A549 (cell line): ENCODE results near the gene INO80. TPM values are rescaled to one million over a fixed set of nuclear protein-coding genes. Genes with fewer than 3 reads are reported as not detected.

Experiments
- ATAC-seq, 2 experiments: fragments of 200-7000 bp in 1 of 2; fragments of >200 bp in 1 of 2; cut with Nextera tagmentation in 1 of 2; cut with Tn5 transposase in 1 of 2; 3 replicates each; pipeline versions ENCODE4 v1.8.0 to v1.9.1; 2018 to 2020; ENCODE audit warnings: mild to moderate bottlenecking in 1 of 2, moderate library complexity in 1 of 2
- CTCF ChIA-PET: fragments of 300-600 bp; sonication (Branson Sonifier 250); formaldehyde crosslinking; extraction: SDS; loops from one replicate; lab custom pipeline; 2021; ENCODE audit warnings: antibody characterized with exemption, inconsistent platforms; lab: Yijun Ruan, JAX
- POLR2A ChIA-PET: fragments of 350-600 bp; formaldehyde crosslinking; extraction: SDS; loops from one replicate; lab custom pipeline; 2021; ENCODE audit warnings: antibody characterized with exemption, inconsistent platforms; lab: Yijun Ruan, JAX
- DNase-seq, 2 experiments: peaks; one replicate each; pipeline versions ENCODE4 v3.0.0 to v3.0.0-alpha.2; 2011 to 2016; ENCODE audit warnings: low read depth in 1 of 2, low spot score in 1 of 2
- FAIRE-seq: peaks from 2 replicates; lab custom pipeline; 2011; peaks lifted over from hg19 to GRCh38; lab: Jason Lieb, UNC
- H3K27ac ChIP-seq, 2 experiments: fragments of >200 bp; sonication (Bioruptor Twin); formaldehyde crosslinking; 3 replicates each; pipeline ENCODE4 v1.5.1; 2016 to 2017
- H3K4me1 ChIP-seq: fragments of >200 bp; sonication (Bioruptor Twin); formaldehyde crosslinking; 3 replicates; pipeline ENCODE4 v1.6.1; 2016
- H3K4me2 ChIP-seq: fragments of >200 bp; sonication (Bioruptor Twin); formaldehyde crosslinking; 3 replicates; pipeline ENCODE4 v1.6.1; 2016
- H3K4me3 ChIP-seq: fragments of >200 bp; sonication (Bioruptor Twin); formaldehyde crosslinking; 3 replicates; pipeline ENCODE4 v1.5.1; 2016
- H3K9me3 ChIP-seq: fragments of >200 bp; sonication (Bioruptor Twin); formaldehyde crosslinking; 3 replicates; pipeline ENCODE4 v1.6.1; 2016
- BHLHE40 ChIP-seq: IDR thresholded peaks from 2 replicates; pipeline ENCODE4 v1.6.1; 2012; ENCODE audit warnings: low read depth, low read length, inconsistent platforms
- CBX2 ChIP-seq: fragments of 200-600 bp; sonication (generic); IDR thresholded peaks from 2 replicates; pipeline ENCODE4 v1.6.1; 2016; ENCODE audit warnings: low read depth, mild to moderate bottlenecking, borderline replicate concordance
- CBX8 ChIP-seq: fragments of 200-600 bp; sonication (generic); IDR thresholded peaks from 2 replicates; pipeline ENCODE4 v1.6.1; 2016
- HOXA7 ChIP-seq: fragments of 250-450 bp; sonication (Bioruptor Pico); IDR thresholded peaks from 2 replicates; pipeline ENCODE4 v1.5.0; 2020; ENCODE audit warnings: mild to moderate bottlenecking, moderate library complexity
- JUN ChIP-seq, 2 experiments: fragments of >200 bp; sonication (Bioruptor Twin); formaldehyde crosslinking; IDR thresholded peaks; 2 replicates in 1 of 2; 3 replicates in 1 of 2; pipeline ENCODE4 v1.6.1; 2016 to 2017
- KDM1A ChIP-seq: fragments of 200-600 bp; sonication (generic); IDR thresholded peaks from 2 replicates; pipeline ENCODE4 v1.6.1; 2016; ENCODE audit warnings: low read depth, mild to moderate bottlenecking
- MAFK ChIP-seq: fragments of 450-650 bp; IDR thresholded peaks from 2 replicates; pipeline ENCODE4 v1.6.1; 2014; ENCODE audit not compliant: partially characterized antibody
- MAZ ChIP-seq: fragments of 150-350 bp; IDR thresholded peaks from 2 replicates; pipeline ENCODE4 v1.6.1; 2014; ENCODE audit warnings: antibody characterized with exemption, low read depth, low read length, borderline replicate concordance
- MYC ChIP-seq: IDR thresholded peaks from 2 replicates; pipeline ENCODE4 v1.6.1; 2012; ENCODE audit warnings: mild to moderate bottlenecking, inconsistent platforms, low read length, improper control_type of control experiment, borderline replicate concordance
- NFE2L2 ChIP-seq: fragments of 150-350 bp; conservative IDR thresholded peaks from 2 replicates; pipeline ENCODE4 v1.6.1; 2014; ENCODE audit warnings: low read length
- NPAS2 ChIP-seq: fragments of 250-450 bp; sonication (Bioruptor Pico); IDR thresholded peaks from 2 replicates; pipeline ENCODE4 v1.8.0; 2022; ENCODE audit warnings: mild to moderate bottlenecking, moderate library complexity, borderline replicate concordance
- NR3C1 ChIP-seq: fragments of >200 bp; sonication (Bioruptor Twin); formaldehyde crosslinking; IDR thresholded peaks from 3 replicates; pipeline ENCODE4 v1.6.1; 2017
- PHF8 ChIP-seq: fragments of 200-600 bp; sonication (generic); IDR thresholded peaks from 2 replicates; pipeline ENCODE4 v1.6.1; 2016; ENCODE audit warnings: low read depth, mild to moderate bottlenecking, antibody characterized with exemption, moderate library complexity, borderline replicate concordance
- POLR2AphosphoS2 ChIP-seq: conservative IDR thresholded peaks from 2 replicates; pipeline ENCODE4 v1.6.1; 2012; ENCODE audit warnings: low read length, improper control_type of control experiment, inconsistent platforms
- RARB ChIP-seq: fragments of 250-450 bp; sonication (Bioruptor Pico); IDR thresholded peaks from 2 replicates; pipeline ENCODE4 v1.8.0; 2021; ENCODE audit warnings: mild to moderate bottlenecking, moderate library complexity
- RFX5 ChIP-seq: fragments of 450-650 bp; IDR thresholded peaks from 2 replicates; pipeline ENCODE4 v1.7.1; 2014; ENCODE audit warnings: antibody characterized with exemption, mild to moderate bottlenecking, moderate library complexity
- RNF2 ChIP-seq: fragments of 200-600 bp; sonication (generic); IDR thresholded peaks from 2 replicates; pipeline ENCODE4 v1.6.1; 2016; ENCODE audit warnings: low read depth, mild to moderate bottlenecking, antibody characterized with exemption, moderate library complexity, borderline replicate concordance
- SREBF2 ChIP-seq: fragments of 450-650 bp; IDR thresholded peaks from 2 replicates; pipeline ENCODE4 v1.6.1; 2014; ENCODE audit warnings: mild to moderate bottlenecking, moderate library complexity
- TP53 ChIP-seq: fragments of 250-450 bp; sonication (Bioruptor Pico); IDR thresholded peaks from 2 replicates; pipeline ENCODE4 v1.5.0; 2021; ENCODE audit warnings: mild to moderate bottlenecking, moderate library complexity
- ZC3H11A ChIP-seq: fragments of 450-650 bp; IDR thresholded peaks from 2 replicates; pipeline ENCODE4 v1.6.1; 2014; ENCODE audit warnings: antibody characterized with exemption, mild to moderate bottlenecking
- ZNF302 ChIP-seq: fragments of 250-450 bp; sonication (Bioruptor Pico); IDR thresholded peaks from 2 replicates; pipeline ENCODE4 v1.9.0; 2021; ENCODE audit warnings: inconsistent platforms, mild to moderate bottlenecking, moderate library complexity
- WGBS: methylation state at CpG from one replicate; pipeline ENCODE4 v1.1.6; 2017; ENCODE audit errors: missing lambda C conversion rate; 5-methylcytosine and 5-hydroxymethylcytosine counted together
- polyA plus RNA-seq, 4 experiments: library from polyadenylated mRNA; depleted of rRNA in 3 of 4; stranded (reverse); fragments of >200 nt; fragmentation: RNase III in 1 of 4; extraction: RNeasy Plus Mini Kit Qiagen cat#74134 plus additional on column Dnase treatment in 1 of 4; gene quantifications; 2 replicates in 3 of 4; 3 replicates in 1 of 4; pipeline ENCODE4 v1.2.3, GENCODE V29; 2011 to 2017
- TF ChIP-seq, protein P1 (sequence below): fragments of 150-350 bp; IDR thresholded peaks from 2 replicates; pipeline ENCODE4 v1.6.1; 2014; ENCODE audit warnings: low read depth, mild to moderate bottlenecking, low read length
- TF ChIP-seq, protein P2 (sequence below): fragments of 450-650 bp; IDR thresholded peaks from 2 replicates; pipeline ENCODE4 v1.6.1; 2014; ENCODE audit warnings: antibody characterized with exemption
- TF ChIP-seq, protein P3 (sequence below): IDR thresholded peaks from 2 replicates; pipeline ENCODE4 v1.6.1; 2012
- TF ChIP-seq, protein P4 (sequence below): fragments of 250-450 bp; sonication (Bioruptor Pico); IDR thresholded peaks from 2 replicates; pipeline ENCODE4 v1.5.0; 2020; ENCODE audit warnings: low read depth, mild to moderate bottlenecking, moderate library complexity
- TF ChIP-seq, protein P5 (sequence below): fragments of >200 bp; sonication (Bioruptor Twin); formaldehyde crosslinking; IDR thresholded peaks from 3 replicates; pipeline ENCODE4 v1.6.1; 2016
- TF ChIP-seq, protein P6 (sequence below): fragments of 200-600 bp; sonication (generic); IDR thresholded peaks from 2 replicates; pipeline ENCODE4 v1.6.1; 2016; ENCODE audit warnings: antibody characterized with exemption, mild to moderate bottlenecking, moderate library complexity

Gene INO80
- polyA plus RNA-seq, 2 of the 4 experiments (the other 2 are of a cell fraction): 6.7 to 10.9 TPM

DNA sequence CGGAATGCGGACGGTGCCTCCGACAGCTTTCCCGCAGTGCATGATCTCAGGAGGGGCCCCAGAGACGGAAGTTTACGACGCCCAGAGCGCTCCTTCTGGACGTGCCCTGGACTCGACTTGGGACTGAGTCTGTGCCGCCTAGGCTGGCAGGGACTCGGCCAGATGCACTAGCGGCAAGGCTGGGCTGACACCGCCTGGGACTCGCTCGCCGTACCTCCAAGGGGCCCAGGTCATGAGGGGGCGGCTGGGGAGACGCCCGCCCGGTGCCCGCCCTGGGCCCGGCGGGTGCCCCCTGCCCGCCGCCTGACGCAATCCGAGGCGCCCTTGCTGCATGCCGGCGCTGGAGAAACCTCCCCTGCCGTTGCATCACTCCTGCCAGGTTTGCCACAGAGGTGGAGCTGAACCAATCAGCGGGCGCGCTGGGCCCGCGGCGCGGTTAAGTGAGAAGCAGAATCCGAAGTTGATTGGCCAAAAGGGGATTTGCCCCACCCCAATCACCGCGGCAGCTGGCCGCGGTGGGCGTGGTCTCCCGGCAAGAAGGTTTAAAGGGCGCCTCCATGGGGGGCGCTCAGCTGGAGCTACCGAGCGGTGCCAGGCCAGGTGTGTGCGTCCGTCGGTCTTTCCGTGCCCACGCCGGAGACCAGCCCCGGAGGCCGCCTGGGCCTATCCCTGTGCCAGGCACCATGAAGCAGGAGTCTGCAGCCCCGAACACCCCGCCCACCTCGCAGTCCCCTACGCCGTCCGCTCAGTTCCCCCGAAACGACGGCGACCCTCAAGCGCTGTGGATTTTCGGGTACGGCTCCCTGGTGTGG lies 163.0 kb downstream of the INO80 start, which contains the start of gene CHAC1 (continued):
- TF ChIP-seq, protein P1, sequence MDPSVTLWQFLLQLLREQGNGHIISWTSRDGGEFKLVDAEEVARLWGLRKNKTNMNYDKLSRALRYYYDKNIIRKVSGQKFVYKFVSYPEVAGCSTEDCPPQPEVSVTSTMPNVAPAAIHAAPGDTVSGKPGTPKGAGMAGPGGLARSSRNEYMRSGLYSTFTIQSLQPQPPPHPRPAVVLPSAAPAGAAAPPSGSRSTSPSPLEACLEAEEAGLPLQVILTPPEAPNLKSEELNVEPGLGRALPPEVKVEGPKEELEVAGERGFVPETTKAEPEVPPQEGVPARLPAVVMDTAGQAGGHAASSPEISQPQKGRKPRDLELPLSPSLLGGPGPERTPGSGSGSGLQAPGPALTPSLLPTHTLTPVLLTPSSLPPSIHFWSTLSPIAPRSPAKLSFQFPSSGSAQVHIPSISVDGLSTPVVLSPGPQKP: no peak
- TF ChIP-seq MYC (no peak), NR3C1 (no peak), CBX2 (no peak), RNF2 (no peak), RARB (CRISPR knock-in tag) (no peak), PHF8 (peak; percentile 39; the same call in 1 of the 2 replicates), MAFK (no peak), MAZ (no peak), CBX8 (no peak), SREBF2 (no peak), KDM1A (no peak), HOXA7 (CRISPR knock-in tag) (no peak), NPAS2 (CRISPR knock-in tag) (no peak)
- TF ChIP-seq, protein P2, sequence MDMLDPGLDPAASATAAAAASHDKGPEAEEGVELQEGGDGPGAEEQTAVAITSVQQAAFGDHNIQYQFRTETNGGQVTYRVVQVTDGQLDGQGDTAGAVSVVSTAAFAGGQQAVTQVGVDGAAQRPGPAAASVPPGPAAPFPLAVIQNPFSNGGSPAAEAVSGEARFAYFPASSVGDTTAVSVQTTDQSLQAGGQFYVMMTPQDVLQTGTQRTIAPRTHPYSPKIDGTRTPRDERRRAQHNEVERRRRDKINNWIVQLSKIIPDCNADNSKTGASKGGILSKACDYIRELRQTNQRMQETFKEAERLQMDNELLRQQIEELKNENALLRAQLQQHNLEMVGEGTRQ: no peak
- TF ChIP-seq, protein P3, sequence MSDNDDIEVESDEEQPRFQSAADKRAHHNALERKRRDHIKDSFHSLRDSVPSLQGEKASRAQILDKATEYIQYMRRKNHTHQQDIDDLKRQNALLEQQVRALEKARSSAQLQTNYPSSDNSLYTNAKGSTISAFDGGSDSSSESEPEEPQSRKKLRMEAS: peak; percentile 82; the same call in 1 of the 2 replicates
- TF ChIP-seq, protein P4, sequence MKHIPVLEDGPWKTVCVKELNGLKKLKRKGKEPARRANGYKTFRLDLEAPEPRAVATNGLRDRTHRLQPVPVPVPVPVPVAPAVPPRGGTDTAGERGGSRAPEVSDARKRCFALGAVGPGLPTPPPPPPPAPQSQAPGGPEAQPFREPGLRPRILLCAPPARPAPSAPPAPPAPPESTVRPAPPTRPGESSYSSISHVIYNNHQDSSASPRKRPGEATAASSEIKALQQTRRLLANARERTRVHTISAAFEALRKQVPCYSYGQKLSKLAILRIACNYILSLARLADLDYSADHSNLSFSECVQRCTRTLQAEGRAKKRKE (CRISPR knock-in tag): no peak
- TF ChIP-seq, protein P5, sequence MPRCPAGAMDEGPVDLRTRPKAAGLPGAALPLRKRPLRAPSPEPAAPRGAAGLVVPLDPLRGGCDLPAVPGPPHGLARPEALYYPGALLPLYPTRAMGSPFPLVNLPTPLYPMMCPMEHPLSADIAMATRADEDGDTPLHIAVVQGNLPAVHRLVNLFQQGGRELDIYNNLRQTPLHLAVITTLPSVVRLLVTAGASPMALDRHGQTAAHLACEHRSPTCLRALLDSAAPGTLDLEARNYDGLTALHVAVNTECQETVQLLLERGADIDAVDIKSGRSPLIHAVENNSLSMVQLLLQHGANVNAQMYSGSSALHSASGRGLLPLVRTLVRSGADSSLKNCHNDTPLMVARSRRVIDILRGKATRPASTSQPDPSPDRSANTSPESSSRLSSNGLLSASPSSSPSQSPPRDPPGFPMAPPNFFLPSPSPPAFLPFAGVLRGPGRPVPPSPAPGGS: peak; percentile 76

DNA sequence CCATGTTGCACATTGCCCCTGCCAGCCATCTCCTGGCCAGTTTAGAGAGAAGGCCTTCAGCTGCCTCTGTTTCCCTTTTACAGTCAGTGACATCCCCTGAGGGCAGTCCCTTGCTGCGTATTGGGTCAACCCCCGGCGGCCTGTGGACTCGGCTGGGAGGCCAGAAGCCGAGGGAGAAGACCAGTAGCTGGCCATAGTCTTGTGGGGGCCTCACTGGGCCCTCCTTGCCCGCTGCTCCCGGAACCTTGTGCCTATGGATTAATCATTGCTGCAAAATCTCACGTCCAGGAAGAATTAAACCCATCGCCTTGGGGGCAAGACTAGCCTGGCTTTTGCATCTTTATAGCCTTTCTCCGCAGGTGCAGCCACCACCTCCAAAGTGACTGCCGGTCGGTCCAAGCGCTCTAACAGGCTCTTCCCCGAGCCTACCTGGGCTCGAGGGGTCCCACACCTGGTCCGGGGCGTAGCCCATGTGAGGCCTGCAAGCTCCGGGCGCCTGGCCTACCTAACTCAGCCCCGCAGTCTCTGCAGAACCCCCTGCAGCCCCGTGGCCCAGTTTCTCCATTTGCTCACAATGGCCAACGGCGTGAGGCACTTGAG lies 163.7 kb downstream of the INO80 start:
- Histone ChIP-seq H3K4me1 (peaks cover 33% of the 10 kb centered on the region), H3K4me2 (peak overlapping the region; percentile 100), H3K9me3 (no peaks in the 10 kb centered on the region), H3K4me3 (peak overlapping the region; percentile 94), H3K27ac (peak overlapping the region; percentile 98 to 99)
- WGBS: 84% methylated on average over 10 of the region's 23 CpGs
- DNase-seq (no peak), FAIRE-seq (no peak), ATAC-seq (no peak; a peak in 1 of 6 replicates)
- POLR2A ChIA-PET: interaction anchor here (0.8 to 1.9 kb wide), 10 partner anchors 8 to 279 kb away, joined by 3 to 29 read pairs (median 4); partner anchors contain the start of genes CHP1, DLL4, EXD1 and INO80
- CTCF ChIA-PET: interaction anchor here (0.6 to 8.7 kb wide), 5 partner anchors 10 to 48 kb away, joined by 3 to 76 read pairs (median 3); no protein-coding TSS in a partner anchor
- TF ChIP-seq ZNF302 (CRISPR knock-in tag) (no peak), NPAS2 (CRISPR knock-in tag) (no peak), BHLHE40 (no peak), POLR2AphosphoS2 (no peak), JUN (IDR thresholded peaks at IDR 0.05) (no peak), NFE2L2 (no peak), TP53 (no peak), ZC3H11A (no peak), RFX5 (no peak), HOXA7 (CRISPR knock-in tag) (no peak)
- TF ChIP-seq, protein P3: no peak
- TF ChIP-seq, protein P6, sequence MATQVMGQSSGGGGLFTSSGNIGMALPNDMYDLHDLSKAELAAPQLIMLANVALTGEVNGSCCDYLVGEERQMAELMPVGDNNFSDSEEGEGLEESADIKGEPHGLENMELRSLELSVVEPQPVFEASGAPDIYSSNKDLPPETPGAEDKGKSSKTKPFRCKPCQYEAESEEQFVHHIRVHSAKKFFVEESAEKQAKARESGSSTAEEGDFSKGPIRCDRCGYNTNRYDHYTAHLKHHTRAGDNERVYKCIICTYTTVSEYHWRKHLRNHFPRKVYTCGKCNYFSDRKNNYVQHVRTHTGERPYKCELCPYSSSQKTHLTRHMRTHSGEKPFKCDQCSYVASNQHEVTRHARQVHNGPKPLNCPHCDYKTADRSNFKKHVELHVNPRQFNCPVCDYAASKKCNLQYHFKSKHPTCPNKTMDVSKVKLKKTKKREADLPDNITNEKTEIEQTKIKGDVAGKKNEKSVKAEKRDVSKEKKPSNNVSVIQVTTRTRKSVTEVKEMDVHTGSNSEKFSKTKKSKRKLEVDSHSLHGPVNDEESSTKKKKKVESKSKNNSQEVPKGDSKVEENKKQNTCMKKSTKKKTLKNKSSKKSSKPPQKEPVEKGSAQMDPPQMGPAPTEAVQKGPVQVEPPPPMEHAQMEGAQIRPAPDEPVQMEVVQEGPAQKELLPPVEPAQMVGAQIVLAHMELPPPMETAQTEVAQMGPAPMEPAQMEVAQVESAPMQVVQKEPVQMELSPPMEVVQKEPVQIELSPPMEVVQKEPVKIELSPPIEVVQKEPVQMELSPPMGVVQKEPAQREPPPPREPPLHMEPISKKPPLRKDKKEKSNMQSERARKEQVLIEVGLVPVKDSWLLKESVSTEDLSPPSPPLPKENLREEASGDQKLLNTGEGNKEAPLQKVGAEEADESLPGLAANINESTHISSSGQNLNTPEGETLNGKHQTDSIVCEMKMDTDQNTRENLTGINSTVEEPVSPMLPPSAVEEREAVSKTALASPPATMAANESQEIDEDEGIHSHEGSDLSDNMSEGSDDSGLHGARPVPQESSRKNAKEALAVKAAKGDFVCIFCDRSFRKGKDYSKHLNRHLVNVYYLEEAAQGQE: no peak
- TF ChIP-seq, protein P4 (CRISPR knock-in tag): no peak
